K562 (cell line): ENCODE data around the gene ATP6V1G2. TPM values are rescaled to one million over a fixed set of nuclear protein-coding genes. Genes with fewer than 3 reads are reported as not detected.

ENCODE experiments used
- CEBPZ ChIP-seq: fragments of 150-350 bp; IDR thresholded peaks from 2 replicates; pipeline ENCODE4 v1.6.1; 2014; ENCODE audit warnings: low read depth, mild to moderate bottlenecking, low read length, borderline replicate concordance
- ETS1 ChIP-seq: conservative IDR thresholded peaks from 2 replicates; pipeline ENCODE4 v1.6.1; 2011; ENCODE audit warnings: low read depth, mild to moderate bottlenecking, low read length; ENCODE audit not compliant: control insufficient read depth
- GABPA ChIP-seq: fragments of 200-800 bp; sonication (Bioruptor generic); conservative IDR thresholded peaks from 2 replicates; pipeline ENCODE4 v1.6.1; 2016; ENCODE audit warnings: low read depth, missing genetic modification characterization, missing compliant biosample characterization
- GATAD2A ChIP-seq: fragments of 450-650 bp; IDR thresholded peaks from 2 replicates; pipeline ENCODE4 v1.6.1; 2017
- HCFC1 ChIP-seq: IDR thresholded peaks from 2 replicates; pipeline ENCODE4 v1.6.1; 2012; ENCODE audit warnings: low read depth, low read length, improper control_type of control experiment
- HMGN3 ChIP-seq: IDR thresholded peaks from 2 replicates; pipeline ENCODE4 v1.6.1; 2011; ENCODE audit warnings: borderline replicate concordance, low read depth, mild to moderate bottlenecking, mixed read lengths, low read length; ENCODE audit not compliant: insufficient read length; ENCODE audit errors: extremely low read depth
- HMGXB4 ChIP-seq: sonication (generic); formaldehyde crosslinking; IDR thresholded peaks from 2 replicates; pipeline ENCODE4 v1.8.1; 2023; ENCODE audit warnings: mild to moderate bottlenecking, missing genetic modification reagents
- KDM4B ChIP-seq, 2 experiments: fragments of 450-650 bp in 1 of 2; sonication (generic) in 1 of 2; IDR thresholded peaks; 2 replicates each; pipeline ENCODE4 v1.6.1; 2016 to 2017; ENCODE audit warnings: borderline replicate concordance in 2 of 2, antibody characterized with exemption in 1 of 2, low read depth in 1 of 2, mild to moderate bottlenecking in 1 of 2
- MAFF ChIP-seq: IDR thresholded peaks from 2 replicates; pipeline ENCODE4 v1.6.1; 2012; ENCODE audit warnings: low read length, improper control_type of control experiment
- MEIS2 ChIP-seq: fragments of 450-650 bp; IDR thresholded peaks from 2 replicates; pipeline ENCODE4 v1.6.1; 2014; ENCODE audit warnings: mild to moderate bottlenecking; ENCODE audit not compliant: partially characterized antibody
- SAFB ChIP-seq: fragments of 200-400 bp; formaldehyde crosslinking; IDR thresholded peaks from 2 replicates; pipeline ENCODE4 v1.6.1; 2017; ENCODE audit warnings: low read depth, low read length, borderline replicate concordance
- SNRNP70 ChIP-seq: fragments of 200-400 bp; formaldehyde crosslinking; optimal IDR thresholded peaks from 2 replicates; pipeline ENCODE3; 2017; ENCODE audit warnings: low read depth, low read length
- TCFL5 ChIP-seq: fragments of 250-450 bp; sonication (Bioruptor Pico); conservative IDR thresholded peaks from 2 replicates; pipeline ENCODE4 v1.6.1; 2021; ENCODE audit warnings: mild to moderate bottlenecking, moderate library complexity, matching md5 sums
- ZBTB9 ChIP-seq: fragments of 450-650 bp; formaldehyde crosslinking; IDR thresholded peaks from 2 replicates; pipeline ENCODE4 v1.4.0; 2020; ENCODE audit warnings: mild to moderate bottlenecking, moderate library complexity
- ZNF740 ChIP-seq, 3 experiments: fragments of 200-800 bp in 1 of 3; sonication (Bioruptor generic) in 1 of 3; sonication (generic) in 1 of 3; formaldehyde crosslinking in 1 of 3; IDR thresholded peaks; 2 replicates each; pipeline versions ENCODE4 v1.6.1 to v1.8.0; 2016 to 2022; ENCODE audit warnings: mild to moderate bottlenecking in 2 of 3, missing compliant biosample characterization in 2 of 3, missing genetic modification characterization in 2 of 3, missing genetic modification reagents in 1 of 3
- polyA plus RNA-seq, 8 experiments: library from polyadenylated mRNA; depleted of rRNA in 4 of 8; stranded (reverse) in 5 of 8; unstranded in 3 of 8; fragments of >200 nt; fragmentation: Nextera tagmentation in 2 of 8; fragmentation: Illumina TruSeq in 1 of 8; extraction: Ambion mirVana in 2 of 8; extraction: Trizol in 1 of 8; gene quantifications; 2 replicates each; pipeline versions ENCODE4 v1.2.1 to v1.2.3, GENCODE V29; 2011 to 2014; ENCODE audit warnings: inconsistent platforms in 1 of 8, missing spikeins in 1 of 8
- total RNA-seq, 7 experiments: library from RNA; depleted of rRNA in 6 of 7; stranded (reverse); fragments of >200 nt in 6 of 7; fragmentation: Illumina TruSeq in 2 of 7; extraction: Trizol in 2 of 7; gene quantifications; 2 replicates each; pipeline versions ENCODE4 v1.2.1 to v1.2.3, GENCODE V29; 2011 to 2021; ENCODE audit warnings: low replicate concordance in 1 of 7

Gene ATP6V1G2
- total and polyA plus RNA-seq, 9 of the 15 experiments (the other 6 are each of a cell fraction or from before 2014, with no cell fraction given), result 0.14 to 1.5 (median 0.33) TPM

GRCh38 chr6:31558631-31559500 is 12.5 kb upstream of the ATP6V1G2 start (continued):
- TF ChIP-seq HMGN3, result no peak
- TF ChIP-seq KDM4B (IDR thresholded peaks at IDR 0.05; ENCODE audit: borderline replicate concordance in 2 of 2, low read depth in 1 of 2), result peak in 1 of 2 experiments; percentile 78; a peak in 1 of 4 replicates
- no peak for TF ChIP-seq TCFL5
- TF ChIP-seq MEIS2, result no peak
- no peak for TF ChIP-seq ETS1
- TF ChIP-seq CEBPZ, result no peak
- TF ChIP-seq MAFF, result peak; percentile 53; the same call in 1 of the 2 replicates
- TF ChIP-seq HCFC1, result no peak
- TF ChIP-seq SAFB, result no peak
- TF ChIP-seq ZNF740 (CRISPR knock-in tag; IDR thresholded peaks at IDR 0.05), result peak; percentile 62; the same call in 1 of the 2 replicates
- TF ChIP-seq ZNF740 (tag; IDR thresholded peaks at IDR 0.05), result no peak
- peak; percentile 67 for TF ChIP-seq GABPA (tag)
- no peak for TF ChIP-seq HMGXB4 (CRISPR knock-in tag)
- no peak for TF ChIP-seq GATAD2A
- no peak for TF ChIP-seq ZBTB9 (CRISPR knock-in tag)
- no peak for TF ChIP-seq SNRNP70
